Transverse colon (tissue), 4 donors: ENCODE results near the gene PRL. TPM values are rescaled to one million over a fixed set of nuclear protein-coding genes. Genes with fewer than 3 reads are reported as not detected.

Source experiments
- DNase-seq: peaks from one replicate; pipeline ENCODE4 v3.0.0-alpha.2; 2019
- H3K27ac ChIP-seq, 4 donors: fragments of 200-600 bp; sonication (generic); 2 replicates each; pipeline ENCODE4 v1.5.1; 2016 to 2018; ENCODE audit warnings: inconsistent platforms in 4 of 4
- H3K27me3 ChIP-seq: fragments of 200-600 bp; sonication (generic); 2 replicates; pipeline ENCODE4 v1.5.1; 2017; ENCODE audit warnings: inconsistent platforms
- H3K36me3 ChIP-seq, 4 donors: fragments of 200-600 bp; sonication (generic); 2 replicates each; pipeline ENCODE4 v1.5.1; 2017 to 2019; ENCODE audit warnings: inconsistent platforms in 4 of 4
- H3K4me1 ChIP-seq, 4 donors: fragments of 200-600 bp; sonication (generic); 2 replicates each; pipeline ENCODE4 v1.5.1; 2017 to 2020; ENCODE audit warnings: inconsistent platforms in 4 of 4
- H3K4me3 ChIP-seq, 4 donors: fragments of 200-600 bp; sonication (generic); 1 replicate in 1 of 4; 2 replicates in 3 of 4; pipeline versions ENCODE4 v1.5.1 to v1.6.1; 2017 to 2019; ENCODE audit warnings: inconsistent platforms in 4 of 4
- H3K9me3 ChIP-seq, 2 donors: fragments of 200-600 bp; sonication (generic); 2 replicates each; pipeline ENCODE4 v1.5.1; 2017 to 2019; ENCODE audit warnings: inconsistent platforms in 2 of 2
- EP300 ChIP-seq: sonication (generic); formaldehyde crosslinking; IDR thresholded peaks from one replicate; pipeline ENCODE4 v1.6.1; 2017; ENCODE audit warnings: antibody characterized with exemption, low read depth
- POLR2A ChIP-seq: fragments of 450-650 bp; IDR thresholded peaks from one replicate; pipeline ENCODE4 v1.6.1; 2016; ENCODE audit warnings: antibody characterized with exemption, mild to moderate bottlenecking, moderate library complexity
- POLR2AphosphoS5 ChIP-seq, 3 donors: sonication (generic); formaldehyde crosslinking; IDR thresholded peaks; one replicate each; pipeline ENCODE4 v1.6.1; 2016; ENCODE audit warnings: antibody characterized with exemption in 3 of 3
- WGBS, 2 donors: methylation state at CpG; one replicate each; pipeline ENCODE4 v1.1.5; 2018; ENCODE audit warnings: low coverage in 1 of 2; 5-methylcytosine and 5-hydroxymethylcytosine counted together
- in situ Hi-C, 4 donors: fragments of 200-750 bp; cut with MboI; loops; one replicate each; pipeline versions ENCODE4 v1.15.0 to v1.15.1; 2017; ENCODE audit warnings: low sequenced_read_pairs in 3 of 4, low pct_ligation_motif_present in 1 of 4, low pct_unique_long_range_greater_than_20kb in 1 of 4
- intact Hi-C: fragments of 100-400 bp; cut with DNase I; formaldehyde crosslinking; loops from one replicate; pipeline ENCODE4 v1.15.1; 2023; ENCODE audit warnings: low total_unique reads
- total RNA-seq, 4 donors: library from RNA; depleted of rRNA; stranded (reverse); fragments of >200 nt; gene quantifications; one replicate each; pipeline ENCODE4 v1.1.0, GENCODE V29; 2016
- TF ChIP-seq, protein P1 (sequence below), 5 experiments: fragments of 200-600 bp in 3 of 5; fragments of 450-650 bp in 2 of 5; sonication (generic) in 3 of 5; IDR thresholded peaks; 1 replicate in 2 of 5; 2 replicates in 3 of 5; pipeline ENCODE4 v1.5.1; 2016 to 2017; ENCODE audit warnings: antibody characterized with exemption in 5 of 5, inconsistent platforms in 3 of 5, mild to moderate bottlenecking in 2 of 5, moderate library complexity in 1 of 5

Gene PRL
- total RNA-seq, 4 donors from 2014 or later = not detected

DNA sequence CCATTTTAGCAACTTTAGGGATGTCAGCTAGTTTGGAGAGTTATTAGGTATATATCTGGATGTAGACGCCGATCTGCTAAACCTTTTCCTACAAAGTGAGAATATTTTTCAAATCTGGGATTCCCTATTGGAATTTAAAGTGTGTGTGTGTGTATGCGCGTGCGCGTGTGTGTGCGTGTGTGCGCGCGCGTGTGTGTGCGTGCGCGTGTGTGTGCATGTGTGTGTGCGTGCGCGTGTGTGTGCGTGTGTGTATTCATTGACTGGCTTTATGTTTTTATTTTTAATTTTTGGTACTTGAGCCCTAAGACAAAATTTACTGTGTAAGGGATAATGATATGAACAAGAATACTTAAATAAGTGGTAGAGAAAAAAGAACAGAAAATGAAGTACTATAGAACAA, 8.1 kb downstream of the PRL start:
- 83 to 93% methylated on average over 15 to 18 of the region's 18 CpGs for WGBS, 2 donors

DNA sequence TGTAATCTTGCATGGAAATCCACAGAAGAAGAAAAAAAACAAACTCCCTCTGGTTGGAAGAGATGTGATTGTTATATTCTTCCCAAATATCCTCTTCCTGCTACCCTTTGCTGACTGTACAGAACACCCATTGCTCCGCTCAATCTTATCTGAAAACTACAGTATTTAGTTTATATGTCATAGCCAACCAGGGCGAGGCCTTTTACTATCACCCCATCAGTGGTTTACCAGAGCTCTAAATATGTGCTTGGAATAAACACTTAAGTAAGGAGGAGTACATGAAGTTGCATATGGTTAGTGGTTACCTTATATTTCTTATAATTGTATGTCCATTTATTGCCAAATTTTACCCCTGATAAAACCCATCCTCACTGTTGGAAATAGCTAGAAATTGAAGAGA, 12.2 kb downstream of the PRL start:
- Histone ChIP-seq H3K27ac (no peak overlapping the region), H3K4me3 (no peak overlapping the region), H3K4me1 (no peaks in the 10 kb centered on the region), H3K27me3 (no peaks in the 10 kb centered on the region), H3K9me3 (no peaks in the 10 kb centered on the region), H3K36me3 (no peaks in the 10 kb centered on the region)
- DNase-seq = no peak
- TF ChIP-seq POLR2A (no peak), POLR2AphosphoS5 (IDR thresholded peaks at IDR 0.05) (no peak), EP300 (no peak)
- TF ChIP-seq, protein P1, sequence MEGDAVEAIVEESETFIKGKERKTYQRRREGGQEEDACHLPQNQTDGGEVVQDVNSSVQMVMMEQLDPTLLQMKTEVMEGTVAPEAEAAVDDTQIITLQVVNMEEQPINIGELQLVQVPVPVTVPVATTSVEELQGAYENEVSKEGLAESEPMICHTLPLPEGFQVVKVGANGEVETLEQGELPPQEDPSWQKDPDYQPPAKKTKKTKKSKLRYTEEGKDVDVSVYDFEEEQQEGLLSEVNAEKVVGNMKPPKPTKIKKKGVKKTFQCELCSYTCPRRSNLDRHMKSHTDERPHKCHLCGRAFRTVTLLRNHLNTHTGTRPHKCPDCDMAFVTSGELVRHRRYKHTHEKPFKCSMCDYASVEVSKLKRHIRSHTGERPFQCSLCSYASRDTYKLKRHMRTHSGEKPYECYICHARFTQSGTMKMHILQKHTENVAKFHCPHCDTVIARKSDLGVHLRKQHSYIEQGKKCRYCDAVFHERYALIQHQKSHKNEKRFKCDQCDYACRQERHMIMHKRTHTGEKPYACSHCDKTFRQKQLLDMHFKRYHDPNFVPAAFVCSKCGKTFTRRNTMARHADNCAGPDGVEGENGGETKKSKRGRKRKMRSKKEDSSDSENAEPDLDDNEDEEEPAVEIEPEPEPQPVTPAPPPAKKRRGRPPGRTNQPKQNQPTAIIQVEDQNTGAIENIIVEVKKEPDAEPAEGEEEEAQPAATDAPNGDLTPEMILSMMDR (IDR thresholded peaks at IDR 0.05) = no peak
- 44 to 74% methylated on average over 2 of the region's 2 CpGs for WGBS, 2 donors
- in situ Hi-C loops = no loop called here
- intact Hi-C loops = no loop called here

More for the DNA sequence above, 8.1 kb downstream of the PRL start:
- no peak overlapping the region for H3K4me3 ChIP-seq
- intact Hi-C loops (no loop called here), in situ Hi-C loops (no loop called here)
- no peaks in the 10 kb centered on the region for H3K36me3 ChIP-seq
- no peak for TF ChIP-seq POLR2A
- TF ChIP-seq, protein P1 (IDR thresholded peaks at IDR 0.05) = no peak
- no peak for TF ChIP-seq EP300
- no peak for TF ChIP-seq POLR2AphosphoS5 (IDR thresholded peaks at IDR 0.05)
- H3K4me1 ChIP-seq = no peaks in the 10 kb centered on the region
- no peak for DNase-seq
- H3K9me3 ChIP-seq = no peaks in the 10 kb centered on the region
- no peaks in the 10 kb centered on the region for H3K27me3 ChIP-seq
- no peak overlapping the region for H3K27ac ChIP-seq

DNA sequence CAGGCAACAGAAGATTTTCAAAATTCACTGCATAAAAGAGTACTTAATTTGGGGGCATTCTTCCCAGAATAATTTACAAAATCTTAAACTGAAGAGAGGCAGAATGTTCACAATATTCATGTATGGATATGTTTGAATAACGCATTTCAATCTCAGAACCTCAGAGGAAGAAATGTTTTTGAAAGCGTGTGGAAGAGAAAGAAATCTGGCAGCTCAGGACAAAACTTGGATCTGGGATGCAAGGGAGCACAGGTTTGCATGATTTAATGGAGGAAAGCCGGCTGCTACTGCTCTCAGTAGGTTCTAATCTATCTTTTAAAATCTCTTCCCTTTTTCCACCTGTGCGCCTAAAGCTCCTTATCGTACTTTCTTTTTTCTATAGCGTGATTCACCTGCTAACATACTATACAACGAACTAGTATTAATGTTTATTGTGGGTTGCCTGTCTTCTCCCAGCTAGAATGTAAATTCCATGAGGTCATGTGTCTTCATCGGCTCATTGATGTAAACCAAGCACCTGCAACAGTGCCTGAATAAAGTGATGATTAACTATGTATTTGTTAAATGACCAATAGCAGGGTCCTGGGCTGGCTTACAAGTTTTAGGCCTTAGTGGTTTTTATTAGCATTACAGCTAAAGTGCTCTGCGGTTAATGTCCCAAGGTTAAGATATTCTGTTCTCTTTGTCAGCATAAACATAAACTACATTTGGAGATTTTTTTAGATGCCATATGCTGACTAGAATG, 15.3 kb downstream of the PRL start:
- TF ChIP-seq POLR2AphosphoS5 (IDR thresholded peaks at IDR 0.05) (no peak), POLR2A (no peak), EP300 (no peak)
- TF ChIP-seq, protein P1 (IDR thresholded peaks at IDR 0.05) = no peak
- Histone ChIP-seq H3K36me3 (no peaks in the 10 kb centered on the region), H3K4me1 (no peaks in the 10 kb centered on the region), H3K27me3 (no peaks in the 10 kb centered on the region), H3K4me3 (no peak overlapping the region), H3K9me3 (no peaks in the 10 kb centered on the region), H3K27ac (no peak overlapping the region)
- intact Hi-C loops = no loop called here
- 88 to 89% methylated on average over 9 of the region's 9 CpGs for WGBS, 2 donors
- no peak for DNase-seq
- in situ Hi-C loops = no loop called here

DNA sequence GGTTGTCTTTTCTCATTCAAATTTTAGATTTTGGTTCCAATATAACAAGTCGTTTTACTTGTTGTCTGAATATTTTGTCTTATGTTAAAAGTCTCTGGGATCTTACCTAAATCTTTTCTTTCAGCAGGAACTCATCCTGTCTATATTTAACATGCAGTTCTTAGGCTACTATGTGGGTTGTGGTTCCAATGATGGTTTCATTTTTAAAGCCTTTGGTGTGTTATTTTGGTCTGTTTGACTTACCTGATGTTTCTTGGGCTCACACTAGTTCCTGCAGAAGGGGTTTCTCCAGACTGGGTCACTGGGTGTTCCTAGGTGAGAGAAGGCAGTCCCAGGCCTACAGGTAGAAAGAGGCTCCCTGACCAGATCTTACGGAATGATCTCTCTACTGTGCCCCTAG, 17.4 kb downstream of the PRL start:
- no peak for DNase-seq
- WGBS, 2 donors = 73 to 91% methylated on average over 1 to 2 of the region's 2 CpGs
- intact Hi-C loops (no loop called here), in situ Hi-C loops (no loop called here)
- Histone ChIP-seq H3K4me1 (no peaks in the 10 kb centered on the region), H3K27ac (no peak overlapping the region), H3K27me3 (no peaks in the 10 kb centered on the region), H3K4me3 (no peak overlapping the region), H3K9me3 (no peaks in the 10 kb centered on the region), H3K36me3 (no peaks in the 10 kb centered on the region)
- no peak for TF ChIP-seq POLR2AphosphoS5 (IDR thresholded peaks at IDR 0.05)
- no peak for TF ChIP-seq EP300
- TF ChIP-seq, protein P1 (IDR thresholded peaks at IDR 0.05) = no peak
- TF ChIP-seq POLR2A = no peak
